ENCODE measurements around the gene PKP4.

- no peak for TF ChIP-seq REST (IDR thresholded peaks at IDR 0.05; ENCODE audit: insufficient read depth in 1 of 2, low read depth in 2 of 2, low read length in 2 of 2)
- TF ChIP-seq POLR2AphosphoS5 (IDR thresholded peaks at IDR 0.05; ENCODE audit: low read depth, low read length) = no peak
Measured at GRCh38 chr2:158443606-158444005, 13.1 kb upstream of the PKP4 start.
